Caco-2 (cell line): ENCODE measurements around the gene ARID1A. TPM values are rescaled to one million over a fixed set of nuclear protein-coding genes. Genes with fewer than 3 reads are reported as not detected.

ENCODE experiments used
- BruUV-seq: library from RNA; stranded (reverse); fragments of 400-500 nt; replicated peaks from 2 replicates; lab custom pipeline; 2021; lab: Mats Ljungman, UMichigan
- CTCF ChIA-PET: fragments of 300-600 bp; sonication (Branson Sonifier 250); formaldehyde crosslinking; loops from one replicate; lab custom pipeline; 2022; ENCODE audit warnings: antibody characterized with exemption; lab: Charles Lee
- POLR2A ChIA-PET: fragments of 300-600 bp; sonication (Branson Sonifier 250); formaldehyde crosslinking; loops from one replicate; lab custom pipeline; 2022; ENCODE audit warnings: antibody characterized with exemption; lab: Charles Lee
- DNase-seq, 2 experiments: peaks; one replicate each; pipeline versions ENCODE4 v3.0.0 to v3.0.0-alpha.2; 2020 to 2022
- H3K27me3 ChIP-seq: replicated peaks from 2 replicates; pipeline ENCODE4 v1.6.0; 2011; ENCODE audit warnings: low read length; ENCODE audit not compliant: control insufficient read depth, insufficient read depth
- H3K36me3 ChIP-seq: 2 replicates; pipeline ENCODE4 v1.5.1; 2011; ENCODE audit warnings: low read length; ENCODE audit not compliant: control insufficient read depth, insufficient read depth
- H3K4me1 ChIP-seq: fragments of 250-450 bp; sonication (Bioruptor Pico); 2 replicates; pipeline ENCODE4 v1.5.1; 2020; ENCODE audit warnings: mild to moderate bottlenecking
- H3K4me3 ChIP-seq: 2 replicates; pipeline ENCODE4 v1.5.1; 2011; ENCODE audit warnings: low read depth, mild to moderate bottlenecking, control low read depth, low read length
- H3K9me3 ChIP-seq: fragments of 250-450 bp; sonication (Bioruptor Pico); 2 replicates; pipeline ENCODE4 v1.5.1; 2020; ENCODE audit warnings: mild to moderate bottlenecking, moderate library complexity
- H3K27ac Mint-ChIP-seq: one replicate; pipeline ENCODE4 v1.8.0; 2022; ENCODE audit warnings: mixed read lengths; ENCODE audit not compliant: unreplicated experiment
- H3K27me3 Mint-ChIP-seq: one replicate; pipeline ENCODE4 v1.8.0; 2022; ENCODE audit warnings: mixed read lengths; ENCODE audit not compliant: insufficient read depth, unreplicated experiment
- H3K36me3 Mint-ChIP-seq: one replicate; pipeline ENCODE4 v1.8.0; 2022; ENCODE audit warnings: mild to moderate bottlenecking, mixed read lengths; ENCODE audit not compliant: insufficient read depth, unreplicated experiment
- H3K4me1 Mint-ChIP-seq: one replicate; pipeline ENCODE4 v1.8.0; 2022; ENCODE audit warnings: low read depth, mixed read lengths; ENCODE audit not compliant: unreplicated experiment
- H3K4me3 Mint-ChIP-seq: one replicate; pipeline ENCODE4 v1.8.0; 2022; ENCODE audit warnings: mild to moderate bottlenecking, moderate library complexity, mixed read lengths; ENCODE audit not compliant: unreplicated experiment
- H3K9me3 Mint-ChIP-seq: one replicate; pipeline ENCODE4 v1.8.0; 2022; ENCODE audit warnings: mixed read lengths; ENCODE audit not compliant: unreplicated experiment
- intact Hi-C: fragments of 100-400 bp; cut with micrococcal nuclease; formaldehyde crosslinking; loops from one replicate; pipeline ENCODE4 v1.10.0; 2022; ENCODE audit not compliant: unreplicated experiment
- total RNA-seq: library from RNA; stranded (reverse); gene quantifications from 2 replicates; pipeline ENCODE4 v1.2.3, GENCODE V29; 2022
- TF ChIP-seq, protein P1 (sequence below), 2 experiments: fragments of 200-600 bp in 1 of 2; IDR thresholded peaks; 1 replicate in 1 of 2; 2 replicates in 1 of 2; pipeline versions ENCODE4 v1.5.1 to v1.8.0; 2011 to 2022; ENCODE audit warnings: antibody characterized with exemption in 1 of 2, control low read depth in 1 of 2, inconsistent platforms in 1 of 2, low read depth in 1 of 2, low read length in 1 of 2, mild to moderate bottlenecking in 1 of 2, moderate library complexity in 1 of 2; ENCODE audit not compliant: insufficient read depth in 1 of 2, severe bottlenecking in 1 of 2, unreplicated experiment in 1 of 2

The ARID1A gene
- total RNA-seq, 1 experiment from 2014 or later: 66.5 TPM

GRCh38 chr1:26772687-26773086, 76.9 kb downstream of the ARID1A start:
- Mint-ChIP-seq H3K4me1 (no peaks in the 10 kb centered on the region), H3K27ac (no peak overlapping the region), H3K36me3 (peaks cover 89% of the 10 kb centered on the region), H3K27me3 (no peaks in the 10 kb centered on the region), H3K4me3 (no peak overlapping the region), H3K9me3 (no peaks in the 10 kb centered on the region)
- no peaks in the 10 kb centered on the region for H3K9me3 ChIP-seq
- POLR2A ChIA-PET: no interaction called here
- TF ChIP-seq, protein P1, sequence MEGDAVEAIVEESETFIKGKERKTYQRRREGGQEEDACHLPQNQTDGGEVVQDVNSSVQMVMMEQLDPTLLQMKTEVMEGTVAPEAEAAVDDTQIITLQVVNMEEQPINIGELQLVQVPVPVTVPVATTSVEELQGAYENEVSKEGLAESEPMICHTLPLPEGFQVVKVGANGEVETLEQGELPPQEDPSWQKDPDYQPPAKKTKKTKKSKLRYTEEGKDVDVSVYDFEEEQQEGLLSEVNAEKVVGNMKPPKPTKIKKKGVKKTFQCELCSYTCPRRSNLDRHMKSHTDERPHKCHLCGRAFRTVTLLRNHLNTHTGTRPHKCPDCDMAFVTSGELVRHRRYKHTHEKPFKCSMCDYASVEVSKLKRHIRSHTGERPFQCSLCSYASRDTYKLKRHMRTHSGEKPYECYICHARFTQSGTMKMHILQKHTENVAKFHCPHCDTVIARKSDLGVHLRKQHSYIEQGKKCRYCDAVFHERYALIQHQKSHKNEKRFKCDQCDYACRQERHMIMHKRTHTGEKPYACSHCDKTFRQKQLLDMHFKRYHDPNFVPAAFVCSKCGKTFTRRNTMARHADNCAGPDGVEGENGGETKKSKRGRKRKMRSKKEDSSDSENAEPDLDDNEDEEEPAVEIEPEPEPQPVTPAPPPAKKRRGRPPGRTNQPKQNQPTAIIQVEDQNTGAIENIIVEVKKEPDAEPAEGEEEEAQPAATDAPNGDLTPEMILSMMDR (IDR thresholded peaks at IDR 0.05; ENCODE audit: insufficient read depth in 1 of 2, low read depth in 1 of 2, low read length in 1 of 2, severe bottlenecking in 1 of 2, unreplicated experiment in 1 of 2): no peak
- no peaks in the 10 kb centered on the region for H3K27me3 ChIP-seq
- H3K4me1 ChIP-seq: peaks cover 13% of the 10 kb centered on the region
- no peaks in the 10 kb centered on the region; the same call in 1 of the 2 replicates for H3K36me3 ChIP-seq
- no TSS peak for BruUV-seq
- no peak overlapping the region for H3K4me3 ChIP-seq
- intact Hi-C loops: no loop called here
- CTCF ChIA-PET: no interaction called here
- no peak for DNase-seq

GRCh38 chr1:26774462-26774861, 78.6 kb downstream of the ARID1A start:
- intact Hi-C loops: no loop called here
- H3K9me3 ChIP-seq: no peaks in the 10 kb centered on the region
- TSS peak; percentile 17 for BruUV-seq
- no peak for DNase-seq
- Mint-ChIP-seq H3K4me1 (peaks cover 10% of the 10 kb centered on the region), H3K27ac (no peak overlapping the region), H3K36me3 (peaks cover 93% of the 10 kb centered on the region), H3K4me3 (no peak overlapping the region), H3K9me3 (no peaks in the 10 kb centered on the region), H3K27me3 (no peaks in the 10 kb centered on the region)
- CTCF ChIA-PET: no interaction called here
- H3K27me3 ChIP-seq: no peaks in the 10 kb centered on the region
- TF ChIP-seq, protein P1 (IDR thresholded peaks at IDR 0.05; ENCODE audit: insufficient read depth in 1 of 2, low read depth in 1 of 2, low read length in 1 of 2, severe bottlenecking in 1 of 2, unreplicated experiment in 1 of 2): no peak
- POLR2A ChIA-PET: no interaction called here
- H3K4me3 ChIP-seq: no peak overlapping the region
- no peaks in the 10 kb centered on the region; the same call in 1 of the 2 replicates for H3K36me3 ChIP-seq
- peaks cover 13% of the 10 kb centered on the region for H3K4me1 ChIP-seq

- intact Hi-C loops: no loop called here
Observed at GRCh38 chr1:26775666-26776065, 79.9 kb downstream of the ARID1A start.

More at GRCh38 chr1:26775666-26776065, 79.9 kb downstream of the ARID1A start:
- no peak overlapping the region for H3K4me3 ChIP-seq
- no peak for DNase-seq
- POLR2A ChIA-PET: no interaction called here
- H3K9me3 Mint-ChIP-seq: no peaks in the 10 kb centered on the region
- CTCF ChIA-PET: no interaction called here
- H3K4me1 Mint-ChIP-seq: peaks cover 10% of the 10 kb centered on the region
- peaks cover 1% of the 10 kb centered on the region for H3K36me3 ChIP-seq
- BruUV-seq: no TSS peak
- H3K9me3 ChIP-seq: no peaks in the 10 kb centered on the region
- H3K27ac Mint-ChIP-seq: no peak overlapping the region
- no peaks in the 10 kb centered on the region for H3K27me3 Mint-ChIP-seq
- no peak overlapping the region for H3K4me3 Mint-ChIP-seq
- H3K36me3 Mint-ChIP-seq: peaks cover 93% of the 10 kb centered on the region
- TF ChIP-seq, protein P1 (IDR thresholded peaks at IDR 0.05; ENCODE audit: insufficient read depth in 1 of 2, low read depth in 1 of 2, low read length in 1 of 2, severe bottlenecking in 1 of 2, unreplicated experiment in 1 of 2): no peak
- no peaks in the 10 kb centered on the region for H3K27me3 ChIP-seq
- peaks cover 13% of the 10 kb centered on the region for H3K4me1 ChIP-seq
